CD4-positive, alpha-beta T cell treated with Interleukin-12 subunit alpha and Interleukin-12 subunit beta, for 1 hour (primary cell): ENCODE results near the gene TRIM29.
A peak's percentile ranks its signal among the peaks of the same experiment; 100 is the strongest.
"Not testable (repeated sequence)": the region's sequence is repeated elsewhere in the genome, so short reads cannot be mapped to it uniquely, and the experiment has no call there.

Source experiments
- DNase-seq: peaks from one replicate; pipeline ENCODE4 v3.0.0-alpha.2; 2020

The TRIM29 gene

DNA sequence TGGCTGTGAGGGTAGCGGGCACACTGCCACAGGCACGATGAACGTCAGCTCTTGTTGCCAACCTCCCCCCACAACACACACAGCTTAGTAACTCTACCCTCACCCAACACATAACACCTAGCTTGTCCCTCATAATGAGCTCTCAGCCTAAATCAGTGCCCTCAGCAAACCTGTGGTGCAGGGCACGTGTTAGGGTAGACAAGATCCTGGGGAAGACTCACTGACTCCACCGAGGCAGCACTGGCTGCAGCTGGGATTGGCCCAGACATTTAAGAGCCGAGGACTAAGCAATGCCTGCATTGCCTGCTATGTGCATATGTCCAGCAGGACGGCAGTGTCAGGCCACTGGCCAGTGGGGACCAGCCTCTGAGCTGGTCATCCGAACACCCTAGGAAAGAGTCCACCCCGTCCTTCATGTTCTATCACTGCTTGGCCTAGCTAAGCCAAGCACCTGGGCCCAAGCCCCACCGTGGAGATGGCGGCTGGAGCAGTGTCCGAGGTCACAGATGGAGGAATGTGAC is 32.9 kb upstream of the TRIM29 start:
- DNase-seq: no peak

DNA sequence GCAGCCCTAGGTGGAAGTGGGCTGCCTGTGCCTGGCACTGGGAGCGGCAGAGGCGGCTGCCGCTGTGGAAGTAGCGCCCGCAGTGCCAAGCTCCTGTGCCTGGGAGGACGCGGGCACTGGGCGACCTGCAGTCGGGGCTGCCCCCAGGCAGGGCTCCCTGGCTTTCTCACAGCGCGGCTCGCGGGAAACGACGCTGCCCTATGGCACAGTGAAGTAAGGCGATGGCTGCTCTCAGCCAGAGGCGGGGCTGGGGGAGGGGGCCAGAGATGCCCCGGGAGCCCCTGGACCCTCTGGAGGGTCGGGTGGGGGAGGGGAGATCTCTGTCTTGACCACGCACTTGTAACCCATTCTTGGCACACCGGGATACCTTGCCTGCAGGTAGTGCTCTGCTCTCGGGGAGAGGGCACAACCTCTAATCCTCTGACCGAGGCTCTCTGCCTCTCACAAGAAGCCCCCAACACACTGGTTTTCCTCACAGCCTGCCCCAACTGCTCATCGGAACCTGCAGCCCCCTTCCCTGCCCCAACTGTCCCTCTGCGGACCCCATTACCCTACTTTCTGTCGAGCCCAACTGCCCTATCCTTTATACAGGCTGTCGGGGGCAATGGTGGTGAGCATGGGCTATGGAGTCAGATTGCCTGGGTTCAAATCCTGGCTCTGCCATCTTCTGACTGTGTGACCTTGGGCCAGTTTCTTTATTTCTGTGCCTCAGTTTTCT is 32.2 kb upstream of the TRIM29 start:
- DNase-seq: no peak

DNA sequence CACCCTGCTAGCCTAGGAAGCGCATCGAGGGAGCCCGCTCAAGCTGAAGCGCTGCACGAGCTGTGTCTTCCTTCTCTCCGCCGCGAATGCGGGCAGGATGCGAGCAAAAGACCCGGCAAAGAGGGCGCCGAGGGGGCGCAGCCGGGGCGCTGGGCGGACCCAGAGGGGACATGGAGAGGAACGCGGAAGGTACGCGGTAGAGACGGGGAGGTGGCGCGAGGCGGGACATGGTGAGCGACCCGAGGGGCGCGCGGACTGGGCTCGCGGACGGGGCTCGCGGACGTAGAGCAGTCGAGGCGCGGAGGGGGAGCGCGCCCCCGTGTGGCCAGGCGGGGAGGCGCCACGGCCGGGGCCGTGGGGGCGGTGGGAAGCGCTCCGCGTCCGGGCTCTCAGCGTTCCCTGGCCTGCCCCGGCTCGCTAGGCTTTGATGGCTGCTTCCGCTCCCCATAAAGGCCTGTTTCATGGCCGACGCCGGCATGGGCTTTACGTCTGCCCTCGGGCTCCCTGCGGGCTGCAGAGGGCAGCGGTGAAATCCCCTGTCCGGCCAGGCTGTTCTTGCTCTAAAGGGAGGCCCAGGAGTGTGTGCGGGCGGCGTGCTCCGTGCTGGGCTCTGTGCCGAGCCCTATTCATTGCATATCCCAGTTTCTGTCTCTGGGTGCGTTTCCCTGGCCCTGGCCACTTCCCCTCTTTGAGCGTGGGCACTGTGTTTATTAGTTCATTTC is 31.2 kb upstream of the TRIM29 start:
- DNase-seq: peak; percentile 51

DNA sequence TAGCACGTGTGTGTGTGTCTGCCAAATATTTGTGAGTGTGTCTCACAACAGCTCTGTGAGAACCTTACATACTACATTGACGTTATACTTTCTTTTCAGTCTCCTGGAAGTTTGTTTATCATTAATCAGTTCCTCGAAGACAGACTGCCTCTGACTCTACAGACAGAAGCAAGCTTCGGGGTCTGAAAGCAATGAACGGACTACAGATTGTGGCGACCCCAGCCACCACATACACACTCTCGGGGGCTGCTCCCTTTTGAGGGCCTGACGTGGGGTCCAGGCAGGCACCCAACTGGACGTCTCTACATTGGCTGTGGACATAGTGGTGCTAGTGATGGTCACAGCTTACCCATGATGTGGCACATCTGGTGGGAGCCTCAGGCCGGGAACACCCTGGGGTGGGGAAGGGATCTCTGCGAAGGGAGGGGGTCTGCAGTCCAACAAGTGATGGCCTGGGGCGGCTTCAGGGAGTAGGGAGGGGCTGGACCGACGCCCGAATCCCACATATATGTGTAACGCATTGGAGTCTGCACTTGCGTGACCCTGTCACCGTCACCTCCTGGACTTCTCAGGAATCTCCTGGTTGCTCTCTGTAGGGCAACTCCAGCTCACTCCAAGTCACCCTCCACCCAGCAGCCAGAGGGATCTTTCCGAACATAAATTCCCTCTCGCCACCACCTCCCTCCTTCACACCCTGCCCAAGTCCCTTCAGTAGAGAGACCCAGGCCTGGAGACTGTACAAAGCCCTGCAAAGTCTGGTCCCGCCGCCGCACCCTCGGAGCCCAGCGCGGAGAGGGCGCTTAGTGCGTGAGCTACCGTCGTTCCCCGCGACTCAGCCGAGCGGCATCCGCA is 30.4 kb upstream of the TRIM29 start:
- no peak for DNase-seq

DNA sequence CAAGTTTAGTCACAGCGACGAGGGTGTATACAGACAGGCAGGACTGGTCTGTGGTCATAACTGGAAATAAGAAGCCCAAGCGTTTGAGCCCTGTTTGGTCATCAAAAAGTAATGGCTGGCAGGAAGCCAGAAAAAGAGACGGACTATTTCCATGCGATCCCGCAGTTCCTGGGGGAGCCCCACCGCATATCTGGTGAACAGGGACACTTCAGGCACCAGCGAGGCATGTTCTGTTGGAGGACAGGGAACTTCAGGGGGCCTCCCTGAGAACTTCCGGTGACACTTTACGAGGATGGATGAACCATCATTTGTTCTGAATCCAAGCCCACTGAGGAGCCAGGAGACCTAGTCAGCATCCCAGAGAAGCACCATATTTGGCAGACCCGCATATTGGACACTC is 29.7 kb upstream of the TRIM29 start:
- DNase-seq: no peak

DNA sequence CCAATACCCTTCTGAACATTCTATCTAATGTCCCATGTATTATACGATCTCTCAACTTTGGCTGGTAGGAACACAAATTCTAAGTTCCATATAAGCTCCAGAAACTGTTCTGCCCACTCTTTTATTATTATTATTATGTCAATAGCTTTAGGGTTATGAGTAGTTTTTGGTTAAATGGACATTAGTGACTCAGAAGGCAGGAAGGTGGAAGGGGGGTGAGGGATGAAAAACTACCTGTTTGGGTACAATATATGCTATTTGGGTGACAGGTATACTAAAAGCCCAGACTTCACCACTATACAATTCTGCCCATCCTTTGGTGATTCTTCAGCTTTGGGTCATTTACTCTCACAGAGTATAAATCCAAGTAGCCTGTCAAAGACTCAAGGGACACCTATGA is 22.5 kb upstream of the TRIM29 start:
- DNase-seq: no peak

DNA sequence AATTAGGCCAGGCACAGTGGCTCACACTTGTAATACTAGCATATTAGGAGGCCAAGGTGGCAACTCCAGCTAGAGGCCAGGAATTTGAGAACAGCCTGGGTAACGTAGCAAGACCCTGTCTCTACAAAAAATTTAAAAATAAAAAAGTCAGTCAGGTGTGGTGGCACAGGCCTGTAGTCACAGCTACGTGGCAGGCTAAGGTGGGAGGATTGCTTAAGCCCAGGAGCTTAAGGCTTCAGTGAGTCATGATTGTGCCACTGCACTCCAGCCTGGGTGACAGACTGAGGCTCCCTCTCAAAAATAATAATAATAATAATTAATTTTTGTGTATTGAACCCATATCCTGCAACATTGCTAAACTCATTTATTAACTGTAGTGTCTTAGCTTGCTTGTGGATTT is 15.3 kb upstream of the TRIM29 start:
- DNase-seq: no peak

DNA sequence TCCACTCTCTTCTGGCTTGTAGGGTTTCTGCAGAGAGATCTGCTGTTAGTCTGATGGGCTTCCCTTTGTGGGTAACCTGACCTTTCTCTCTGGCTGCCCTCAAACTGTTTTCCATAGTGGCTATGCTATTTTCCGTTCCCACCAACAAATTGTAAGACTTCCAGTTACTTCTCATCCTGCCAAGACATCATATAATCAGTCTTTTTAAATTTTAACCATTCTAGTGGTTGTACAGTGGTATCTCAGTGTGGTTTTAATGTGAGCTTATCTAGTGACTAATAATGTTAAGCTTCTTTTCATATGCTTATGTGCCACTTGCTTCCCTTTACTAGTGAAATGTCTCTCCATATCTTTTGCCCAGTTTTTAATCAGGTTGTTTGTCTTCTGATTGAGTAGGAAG is 13.6 kb upstream of the TRIM29 start:
- no peak for DNase-seq

DNA sequence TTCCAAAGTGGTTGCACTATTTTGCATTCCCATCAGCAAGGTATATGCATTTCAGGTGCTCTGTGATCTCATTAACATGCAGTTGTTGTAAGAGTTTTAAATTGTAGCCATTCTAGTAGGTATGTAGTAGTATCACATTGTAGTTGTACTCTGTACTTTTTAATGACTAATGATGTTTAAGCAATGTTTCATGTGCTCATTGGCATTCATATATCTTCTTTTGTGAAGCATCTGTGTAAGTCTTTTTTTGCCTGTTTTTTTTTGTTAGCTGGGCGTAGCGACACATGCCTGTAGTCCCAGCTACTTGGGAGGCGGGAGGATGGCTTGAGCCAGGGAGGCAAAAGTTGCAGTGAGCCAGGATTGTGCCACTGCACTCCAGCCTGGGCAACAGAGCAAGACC is 11.3 kb upstream of the TRIM29 start:
- DNase-seq: no peak

DNA sequence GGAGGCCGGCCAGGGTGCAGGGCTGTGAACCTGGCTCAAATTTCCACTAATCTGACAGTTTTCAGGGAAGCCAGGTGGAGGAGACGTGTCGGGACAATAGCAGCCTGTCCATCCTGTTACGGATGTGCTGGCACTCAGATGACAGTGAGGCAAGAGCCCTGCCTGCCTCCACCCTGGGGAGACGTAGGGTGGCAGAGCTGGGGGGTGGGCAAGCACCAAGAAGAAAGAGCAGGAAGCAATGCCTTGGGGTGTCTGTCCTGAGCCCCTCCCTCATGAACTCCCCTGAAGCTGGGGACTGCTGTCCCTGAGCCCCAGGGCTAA is 10.0 kb upstream of the TRIM29 start:
- no peak for DNase-seq

DNA sequence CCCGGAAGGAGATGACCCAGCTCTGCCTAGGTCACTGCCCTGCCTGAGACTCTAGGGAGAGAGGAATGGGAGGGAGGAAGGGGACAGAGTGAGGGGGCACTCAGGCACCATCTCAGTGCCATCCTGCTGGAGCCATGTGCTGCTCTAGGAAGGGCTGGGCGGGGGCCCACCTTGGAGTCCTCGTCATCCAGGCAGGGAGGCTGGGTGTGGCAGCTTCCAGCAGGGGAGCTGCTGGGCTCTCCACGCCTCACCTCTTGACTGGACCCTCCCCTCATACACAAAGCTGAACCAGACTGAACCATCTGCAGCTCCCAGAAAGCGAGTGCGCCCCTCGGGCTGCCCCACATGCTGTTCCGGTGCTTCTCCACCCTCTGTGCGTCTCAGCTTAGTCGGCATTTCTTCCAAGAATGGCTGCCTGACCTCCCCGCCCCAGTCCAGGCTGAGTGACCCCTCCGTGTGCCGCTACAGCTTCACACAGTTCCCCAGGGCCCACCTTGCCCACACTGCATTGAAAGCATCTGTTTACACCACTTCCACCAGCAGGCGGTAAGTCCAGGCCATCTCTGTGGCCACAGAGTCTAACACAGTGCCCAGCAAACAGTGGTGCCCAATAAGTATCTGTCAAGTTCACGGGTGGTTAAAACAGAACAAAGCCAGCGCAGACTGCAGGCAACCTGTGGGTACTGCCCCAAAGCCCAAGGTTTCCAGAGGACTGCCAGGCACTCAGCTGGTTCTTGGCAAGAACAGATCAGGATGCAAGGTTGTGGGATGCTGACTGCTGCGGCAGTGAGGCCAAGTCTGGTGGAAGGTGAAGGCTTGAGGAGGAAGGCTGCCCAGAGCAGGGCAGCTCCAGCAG is 9.4 kb upstream of the TRIM29 start:
- no peak for DNase-seq

DNA sequence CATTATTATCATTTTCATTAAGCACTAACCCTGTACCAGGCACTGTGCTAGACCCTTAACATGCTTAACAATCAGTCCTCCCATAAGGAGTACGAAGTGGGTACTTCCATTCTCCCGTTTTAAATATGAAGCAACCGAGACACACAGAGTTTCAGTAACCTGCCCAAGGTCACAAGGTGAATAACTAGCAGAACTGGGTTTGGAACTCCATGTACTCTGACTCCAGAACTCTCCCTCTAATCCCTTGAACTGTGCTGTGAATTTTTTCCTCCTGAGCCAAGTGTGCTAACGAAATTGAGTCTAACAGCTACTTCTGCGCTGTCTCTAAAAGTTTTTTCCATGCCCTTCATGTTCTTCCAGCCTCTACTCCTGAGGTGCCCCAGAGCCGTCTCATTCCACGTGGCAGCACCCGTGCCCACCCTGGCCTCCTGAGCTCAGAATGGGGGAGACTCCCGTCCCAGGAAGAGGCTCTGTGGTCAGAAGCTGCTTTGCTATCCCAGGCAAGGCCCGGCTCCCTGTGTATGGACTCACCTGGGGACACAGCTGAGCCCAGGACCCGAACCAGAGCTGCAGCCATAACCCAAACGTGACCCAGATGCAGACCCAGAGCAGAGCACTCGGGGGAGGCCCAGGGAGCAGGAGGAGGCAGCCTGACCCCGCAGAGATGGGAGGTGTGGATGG is 8.6 kb upstream of the TRIM29 start:
- no peak for DNase-seq

DNA sequence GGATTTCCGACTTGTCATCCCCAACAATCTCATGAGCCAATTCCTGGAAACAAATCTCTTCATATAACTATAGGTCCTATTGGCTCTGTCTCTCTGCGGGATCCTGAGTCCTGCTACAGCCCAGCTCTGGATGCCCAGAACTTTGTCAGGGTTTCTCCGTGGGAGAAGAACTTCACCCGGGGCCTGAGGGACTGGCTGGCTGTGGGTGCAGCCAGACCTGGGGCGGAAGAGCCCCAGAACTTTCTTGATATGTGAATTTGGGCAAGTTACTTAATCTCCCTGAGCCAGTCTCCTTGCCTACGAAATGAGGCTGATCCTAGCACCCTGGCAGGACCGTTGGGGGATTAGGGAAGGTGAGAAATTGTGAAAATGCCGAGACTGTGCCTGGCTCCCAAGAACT is 6.6 kb upstream of the TRIM29 start:
- DNase-seq: no peak

DNA sequence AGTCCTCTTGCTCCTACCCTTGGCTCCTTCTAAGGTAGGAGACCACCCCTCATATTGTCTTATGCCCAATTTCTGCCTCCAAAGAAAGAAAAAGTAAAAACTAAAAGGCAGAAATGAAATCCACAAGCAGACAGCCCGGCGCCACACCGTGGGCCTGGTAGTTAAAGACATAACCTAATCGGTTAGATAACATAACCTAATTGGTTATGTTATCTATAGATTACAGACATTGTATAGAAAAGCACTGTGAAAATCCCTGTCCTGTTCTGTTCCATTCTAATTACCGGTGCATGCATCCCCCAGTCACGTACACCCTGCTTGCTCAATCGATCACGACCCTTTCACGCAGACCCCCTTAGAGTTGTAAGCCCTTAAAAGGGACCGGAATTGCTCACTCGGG is 5.6 kb upstream of the TRIM29 start:
- not testable (repeated sequence) for DNase-seq

DNA sequence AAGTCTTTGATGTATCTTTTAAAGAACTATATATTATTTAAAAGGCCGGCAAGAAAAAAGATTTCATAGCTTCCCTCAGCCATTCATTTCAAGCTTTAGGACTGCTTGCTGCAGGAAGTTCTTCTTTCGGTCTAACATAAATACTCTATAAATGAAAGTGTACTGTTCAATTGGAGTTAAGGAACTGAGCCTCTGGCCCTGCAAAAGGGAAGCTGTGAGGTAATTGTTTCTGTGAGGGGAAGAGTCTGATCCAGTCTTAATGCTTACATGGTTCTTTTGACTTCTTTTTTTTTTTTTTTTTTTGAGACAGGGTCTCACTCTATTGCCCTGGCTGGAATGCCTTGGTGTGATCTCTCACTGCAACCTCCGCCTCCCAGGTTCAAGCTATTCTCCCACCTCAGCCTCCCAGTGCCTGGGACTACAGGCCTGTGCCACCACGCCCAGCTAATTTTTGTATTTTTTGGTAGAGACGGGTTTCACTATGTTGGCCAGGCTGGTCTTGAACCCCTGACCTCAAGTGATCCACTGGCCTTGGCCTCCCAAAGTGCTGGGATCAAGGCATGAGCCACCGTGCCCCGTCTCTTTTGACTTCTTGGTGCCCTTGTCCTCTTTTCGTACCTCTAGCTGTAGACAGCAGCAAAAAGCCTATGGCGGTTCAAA is 4.7 kb upstream of the TRIM29 start:
- no peak for DNase-seq

DNA sequence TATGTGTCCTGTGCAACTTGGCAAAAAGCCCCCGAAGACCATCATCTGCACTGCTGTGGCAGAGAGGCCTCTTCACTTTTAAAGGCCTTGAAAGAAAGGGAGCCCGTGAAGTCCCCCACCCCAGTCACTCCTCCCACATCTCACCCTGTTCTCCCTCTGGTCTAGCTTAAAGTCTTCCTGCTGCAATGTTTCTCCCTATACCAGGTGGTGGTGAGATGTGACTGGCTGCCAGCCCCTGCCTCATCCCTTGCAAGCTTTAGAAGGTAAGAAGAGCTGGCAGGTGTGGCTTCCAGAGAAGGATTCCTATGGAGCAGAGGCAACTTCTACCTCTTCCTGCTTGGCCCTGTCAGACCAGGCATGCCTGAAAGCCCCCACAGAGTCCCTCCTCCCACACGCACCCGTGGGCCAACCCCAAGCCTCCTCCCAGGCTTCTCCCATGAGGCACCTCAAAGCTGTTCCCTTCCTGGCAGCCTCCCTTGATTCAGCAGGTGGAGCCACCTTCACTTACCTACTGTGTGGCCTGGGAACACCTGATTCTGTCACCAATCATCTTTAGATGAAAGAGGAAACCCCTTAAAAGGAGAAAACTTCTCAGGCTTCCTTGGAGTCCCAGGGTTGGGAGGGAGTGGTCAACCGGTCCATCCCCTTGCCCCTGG is 4.0 kb upstream of the TRIM29 start:
- no peak for DNase-seq

DNA sequence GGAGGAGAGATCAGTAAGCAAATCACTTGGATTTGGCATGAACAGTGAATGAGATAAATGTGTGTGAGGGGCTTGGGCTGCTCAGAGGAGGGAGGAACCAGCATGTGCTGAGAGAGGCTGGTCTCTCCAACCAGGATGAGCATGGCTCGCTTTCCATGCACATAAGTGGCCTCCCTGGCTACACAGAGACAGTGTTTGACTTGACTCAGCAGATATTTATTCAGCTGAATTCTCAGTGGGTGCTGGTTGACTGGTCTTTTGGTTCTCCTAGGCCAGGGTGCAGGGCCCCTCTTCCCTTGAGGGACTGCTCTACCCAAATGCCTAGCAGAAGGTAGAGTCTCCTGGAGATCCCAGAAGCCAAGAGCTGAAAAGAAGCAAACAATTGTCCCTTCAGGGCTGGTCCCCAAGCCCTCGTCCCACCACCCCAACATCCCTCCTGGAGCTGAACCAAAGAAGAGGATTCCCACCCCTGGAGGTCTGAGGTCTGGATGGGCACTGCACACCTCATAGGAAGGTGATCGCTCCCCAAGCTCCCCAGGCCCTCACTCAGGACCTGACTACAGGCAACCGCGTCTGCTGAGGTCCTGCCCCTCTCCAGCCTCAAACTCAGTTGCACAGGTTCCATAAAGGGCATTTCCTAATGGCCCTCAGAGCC is 3.3 kb upstream of the TRIM29 start:
- no peak for DNase-seq

DNA sequence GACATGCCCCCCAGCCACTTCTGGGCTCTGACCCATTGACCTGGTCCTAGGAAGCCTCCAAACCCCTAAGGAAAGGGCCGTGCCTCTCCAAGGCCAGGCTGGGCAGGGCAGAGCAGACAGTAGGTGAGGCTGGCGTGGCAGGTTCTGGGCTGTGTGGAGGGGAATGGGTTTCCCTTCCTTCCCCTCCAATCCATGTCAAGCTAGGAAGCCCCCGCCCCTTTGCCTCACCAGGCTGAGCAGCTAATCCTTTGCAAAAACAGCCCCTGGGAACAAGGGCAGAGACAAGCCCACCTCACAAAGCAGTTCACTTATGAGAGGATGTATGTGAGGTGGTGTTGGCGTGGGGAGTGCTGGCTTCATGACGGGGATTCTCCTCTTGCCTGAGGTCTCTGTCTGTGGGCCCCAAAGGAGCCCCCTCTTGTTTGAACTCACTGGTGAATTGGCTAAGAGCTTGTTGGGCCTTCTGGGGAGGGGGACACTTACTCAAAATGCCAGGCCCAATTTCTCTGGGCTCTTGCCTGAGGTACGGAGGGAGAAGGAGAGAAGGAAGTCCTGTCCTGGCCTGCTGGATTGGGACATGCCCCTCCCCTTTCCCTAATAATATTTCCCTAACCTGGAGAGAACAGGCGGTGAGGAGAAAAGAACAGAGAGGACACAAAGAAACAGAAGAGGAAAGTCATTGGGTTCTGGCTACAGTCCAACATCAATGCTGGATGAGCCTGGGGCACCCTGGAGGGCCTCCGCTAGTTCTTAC is 1.6 kb upstream of the TRIM29 start:
- DNase-seq: no peak

DNA sequence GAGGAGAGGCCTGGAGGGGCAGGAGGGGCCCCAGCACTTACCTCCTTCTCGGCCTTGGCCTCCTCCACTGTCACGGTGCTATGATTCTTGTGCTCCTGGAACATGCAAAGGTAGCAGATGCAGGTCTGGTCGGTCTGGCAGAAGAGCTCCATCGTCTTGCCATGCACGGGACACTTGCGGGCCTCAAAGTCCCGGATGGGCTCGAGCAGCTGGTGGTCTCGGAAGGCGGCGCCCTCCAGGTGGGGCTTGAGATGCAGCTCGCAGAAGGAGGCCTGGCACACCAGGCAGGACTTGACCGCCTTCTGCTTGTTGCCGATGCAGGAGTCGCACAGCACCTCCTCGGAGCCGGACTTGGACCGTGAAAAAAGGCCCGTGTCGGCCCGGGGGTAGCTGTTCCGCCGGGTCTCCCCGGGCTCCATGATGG is 714 bp downstream of the TRIM29 start:
- DNase-seq: no peak

DNA sequence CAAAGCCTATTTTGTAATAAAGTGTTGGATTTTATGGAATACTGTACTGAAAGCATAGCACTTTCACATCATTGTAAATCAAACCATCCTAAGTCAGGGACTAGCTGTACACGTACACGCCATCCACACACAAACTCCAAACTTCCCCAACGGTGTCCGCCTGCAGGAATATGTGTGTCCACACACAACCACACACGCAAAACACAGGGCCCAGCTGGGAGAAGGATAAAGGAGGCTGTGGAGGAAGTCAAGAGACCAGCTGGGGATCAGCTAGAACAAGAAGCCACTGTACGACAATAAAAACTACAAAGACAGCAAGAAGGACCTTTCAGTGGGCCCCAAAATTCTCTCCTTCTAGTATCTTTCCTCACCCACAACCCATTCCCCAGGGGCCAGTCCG is 1.6 kb downstream of the TRIM29 start:
- DNase-seq: no peak
